ENCODE results near the gene SERTAD3. TPM values are rescaled to one million over a fixed set of nuclear protein-coding genes. Genes with fewer than 3 reads are reported as not detected.

SERTAD3 gene
- total and polyA plus RNA-seq, 2 of the 4 experiments (the other 2 are of a cell fraction) = 20.5 to 23.3 TPM

DNA sequence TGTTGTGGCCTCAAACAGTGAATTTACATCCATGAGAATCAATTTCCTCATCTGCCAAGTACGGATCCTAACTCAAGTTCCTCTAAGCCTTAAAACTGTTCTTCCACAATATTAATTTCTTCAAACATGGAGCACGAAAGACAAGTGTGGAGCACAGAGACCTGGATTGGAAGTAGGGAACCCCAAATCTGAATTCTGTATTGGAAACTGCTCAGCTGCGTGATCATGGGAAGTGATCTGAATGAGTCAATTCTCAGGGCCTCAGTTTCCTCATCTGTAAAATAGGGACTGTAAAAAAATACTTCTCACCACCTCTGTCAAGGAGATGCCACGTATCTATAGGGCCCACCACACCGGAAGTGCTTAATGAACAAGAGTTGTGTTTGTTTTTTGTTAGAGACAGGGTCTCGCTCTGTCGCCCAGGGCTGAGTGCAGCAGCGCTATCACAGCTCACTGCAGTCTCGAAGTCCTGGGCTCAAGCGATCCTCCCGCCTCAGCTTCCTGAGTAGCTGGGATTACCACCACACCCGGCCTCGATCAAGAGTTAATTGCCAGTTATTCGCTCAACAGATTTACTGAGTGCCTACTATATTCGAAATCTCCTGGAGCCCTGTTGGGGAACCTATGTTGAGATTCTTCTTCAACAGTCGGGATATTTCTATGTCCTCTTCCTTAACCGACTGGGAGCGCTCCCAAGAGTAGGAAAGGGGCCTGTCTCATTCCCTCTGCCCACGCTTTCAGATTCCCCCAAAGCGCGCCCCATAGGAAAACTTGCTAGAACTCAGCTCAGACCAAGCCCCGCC lies 1.6 kb downstream of the SERTAD3 start (continued):
- TF ChIP-seq RFX5 (IDR thresholded peaks at IDR 0.05; ENCODE audit: low read depth, low read length) = no peak
- TF ChIP-seq FOS (IDR thresholded peaks at IDR 0.05; ENCODE audit: low read depth, low read length) = no peak
- no peak for TF ChIP-seq CHD1 (IDR thresholded peaks at IDR 0.05; ENCODE audit: low read depth, low read length)

DNA sequence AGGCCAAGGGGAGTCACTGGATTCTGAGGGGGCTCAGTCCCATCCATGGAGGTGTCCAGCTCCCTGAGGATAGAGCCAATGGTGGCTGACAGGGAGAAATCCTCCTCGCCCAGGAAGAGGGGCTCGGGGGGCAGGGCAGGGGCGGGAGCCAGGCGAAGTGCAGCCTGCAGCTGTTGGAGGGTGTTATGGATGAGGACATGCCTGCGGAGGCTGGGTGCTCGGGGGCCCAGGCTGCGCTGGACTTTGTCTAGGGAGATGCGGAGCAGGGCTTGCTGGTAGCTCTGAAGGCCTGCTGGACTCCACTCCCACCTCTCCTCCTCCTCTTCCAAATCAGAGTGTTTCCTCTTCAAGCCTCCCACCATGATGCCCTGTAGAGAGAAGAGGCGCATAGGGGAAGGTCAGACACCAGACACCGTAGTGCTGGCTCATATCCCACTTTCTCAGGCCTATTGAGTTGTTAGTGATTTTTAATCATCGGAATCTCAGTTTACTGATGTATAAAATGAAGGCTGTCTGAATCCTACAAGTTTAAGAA lies 2.3 kb downstream of the SERTAD3 start:
- peaks cover 19% of the 10 kb centered on the region for H3K36me3 ChIP-seq (ENCODE audit: control insufficient read depth, insufficient read depth, low read length)
- no peaks in the 10 kb centered on the region for H3K9me3 ChIP-seq (ENCODE audit: control insufficient read depth, insufficient read depth, low read length)
- no peak overlapping the region for H3K4me3 ChIP-seq (ENCODE audit: insufficient read depth, low read depth, low read length)
- intact Hi-C loops (cut with micrococcal nuclease) = loop anchor here (5.0 kb wide), 3 partner anchors 94 to 206 kb away; partner anchors contain the start of genes C19orf47 and PLD3
- H3K18ac ChIP-seq (ENCODE audit: low read depth, low read length) = no peak overlapping the region
- peak overlapping the region; percentile 95 for H3K4me2 ChIP-seq (ENCODE audit: low read depth, low read length)
- no peak overlapping the region for H3K9ac ChIP-seq (ENCODE audit: low read depth, low read length)
- no peak overlapping the region for H4K5ac ChIP-seq (ENCODE audit: low read depth, low read length)
- H3K56ac ChIP-seq (ENCODE audit: extremely low read depth, insufficient read depth, low read length) = no peak overlapping the region
- peak overlapping the region; percentile 59; the same call in 1 of the 2 replicates for H3K23ac ChIP-seq (ENCODE audit: low read depth, low read length)
- ChIA-PET POLR2A (ENCODE audit: unreplicated experiment) (interaction anchor here (0.9 kb wide), 1 partner anchor 8 kb away, joined by 4 read pairs; no protein-coding TSS in a partner anchor), CTCF (no interaction called here)
- BruUV-seq (replicated peaks) = no TSS peak
- H2AK5ac ChIP-seq (ENCODE audit: low read depth, low read length) = no peak overlapping the region
- no peak overlapping the region for H3K14ac ChIP-seq (replicated peaks; ENCODE audit: low read depth, low read length)
- H2BK120ac ChIP-seq (ENCODE audit: low read depth, low read length) = no peak overlapping the region
- H2BK20ac ChIP-seq (ENCODE audit: low read depth, low read length) = 0 out of 2 replicates have a peak overlapping the region, but pooled peaks have one; percentile 18
- H3K27me3 ChIP-seq (ENCODE audit: control insufficient read depth, insufficient read depth, low read length) = no peaks in the 10 kb centered on the region
- WGBS, 2 experiments (ENCODE audit: extremely low coverage in 2 of 2, insufficient read length in 1 of 2) = no CpG with 5 or more reads among the region's 11 CpGs
- peaks cover 33% of the 10 kb centered on the region for H4K20me1 ChIP-seq (ENCODE audit: insufficient read depth, low read length)
- no peaks in the 10 kb centered on the region; the same call in 1 of the 2 replicates for H3K9me1 ChIP-seq (ENCODE audit: insufficient read depth, low read length)
- ATAC-seq (ENCODE audit: low read depth) (no peak), DNase-seq (no peak)
- H4K8ac ChIP-seq (ENCODE audit: low read depth in 2 of 2, low read length in 2 of 2) = no peak overlapping the region
- peak overlapping the region; percentile 31 for H2AK9ac ChIP-seq (replicated peaks; ENCODE audit: low read depth, low read length, poor library complexity)
- no peak overlapping the region for H2BK5ac ChIP-seq (ENCODE audit: low read depth, low read length, poor library complexity, severe bottlenecking)
- peaks cover 16 to 44% of the 10 kb centered on the region in 2 experiments; a peak in 3 of 4 replicates for H3K79me1 ChIP-seq (ENCODE audit: low read depth in 1 of 2, low read length in 2 of 2)
- in situ Hi-C loops (cut with MboI; ENCODE audit: low sequenced_read_pairs) = no loop called here
- dilution Hi-C loops (cut with HindIII; ENCODE audit: low sequenced_read_pairs, unreplicated experiment) = no loop called here
- H3K4ac ChIP-seq (ENCODE audit: low read depth, low read length) = no peak overlapping the region
- no peak overlapping the region for H4K91ac ChIP-seq (ENCODE audit: insufficient read depth, low read depth, low read length)
- peaks cover 2% of the 10 kb centered on the region for H3K4me1 ChIP-seq (ENCODE audit: control insufficient read depth, insufficient read depth, low read length)
- no peak overlapping the region for H3K27ac ChIP-seq (ENCODE audit: insufficient read depth, low read length)
- no peak overlapping the region for H2BK15ac ChIP-seq (ENCODE audit: low read depth, low read length)
- no peak overlapping the region for H2AFZ ChIP-seq (replicated peaks; ENCODE audit: low read length, poor library complexity)
- TF ChIP-seq RCOR1 (IDR thresholded peaks at IDR 0.05; ENCODE audit: insufficient replicate concordance, low read length) (no peak), CHD1 (IDR thresholded peaks at IDR 0.05; ENCODE audit: low read depth, low read length) (no peak), BHLHE40 (IDR thresholded peaks at IDR 0.05; ENCODE audit: low read depth, low read length) (no peak), SMC3 (IDR thresholded peaks at IDR 0.05; ENCODE audit: low read depth, low read length) (no peak), FOS (IDR thresholded peaks at IDR 0.05; ENCODE audit: low read depth, low read length) (no peak), RAD21 (IDR thresholded peaks at IDR 0.05; ENCODE audit: low read length) (no peak), CEBPB (IDR thresholded peaks at IDR 0.05; ENCODE audit: low read depth, low read length) (no peak)
- TF ChIP-seq, protein P1, sequence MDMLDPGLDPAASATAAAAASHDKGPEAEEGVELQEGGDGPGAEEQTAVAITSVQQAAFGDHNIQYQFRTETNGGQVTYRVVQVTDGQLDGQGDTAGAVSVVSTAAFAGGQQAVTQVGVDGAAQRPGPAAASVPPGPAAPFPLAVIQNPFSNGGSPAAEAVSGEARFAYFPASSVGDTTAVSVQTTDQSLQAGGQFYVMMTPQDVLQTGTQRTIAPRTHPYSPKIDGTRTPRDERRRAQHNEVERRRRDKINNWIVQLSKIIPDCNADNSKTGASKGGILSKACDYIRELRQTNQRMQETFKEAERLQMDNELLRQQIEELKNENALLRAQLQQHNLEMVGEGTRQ (IDR thresholded peaks at IDR 0.05; ENCODE audit: low read depth, low read length) = no peak
- TF ChIP-seq, protein P2, sequence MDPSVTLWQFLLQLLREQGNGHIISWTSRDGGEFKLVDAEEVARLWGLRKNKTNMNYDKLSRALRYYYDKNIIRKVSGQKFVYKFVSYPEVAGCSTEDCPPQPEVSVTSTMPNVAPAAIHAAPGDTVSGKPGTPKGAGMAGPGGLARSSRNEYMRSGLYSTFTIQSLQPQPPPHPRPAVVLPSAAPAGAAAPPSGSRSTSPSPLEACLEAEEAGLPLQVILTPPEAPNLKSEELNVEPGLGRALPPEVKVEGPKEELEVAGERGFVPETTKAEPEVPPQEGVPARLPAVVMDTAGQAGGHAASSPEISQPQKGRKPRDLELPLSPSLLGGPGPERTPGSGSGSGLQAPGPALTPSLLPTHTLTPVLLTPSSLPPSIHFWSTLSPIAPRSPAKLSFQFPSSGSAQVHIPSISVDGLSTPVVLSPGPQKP (IDR thresholded peaks at IDR 0.05; ENCODE audit: borderline replicate concordance, low read depth, low read length) = no peak
- TF ChIP-seq, protein P3, sequence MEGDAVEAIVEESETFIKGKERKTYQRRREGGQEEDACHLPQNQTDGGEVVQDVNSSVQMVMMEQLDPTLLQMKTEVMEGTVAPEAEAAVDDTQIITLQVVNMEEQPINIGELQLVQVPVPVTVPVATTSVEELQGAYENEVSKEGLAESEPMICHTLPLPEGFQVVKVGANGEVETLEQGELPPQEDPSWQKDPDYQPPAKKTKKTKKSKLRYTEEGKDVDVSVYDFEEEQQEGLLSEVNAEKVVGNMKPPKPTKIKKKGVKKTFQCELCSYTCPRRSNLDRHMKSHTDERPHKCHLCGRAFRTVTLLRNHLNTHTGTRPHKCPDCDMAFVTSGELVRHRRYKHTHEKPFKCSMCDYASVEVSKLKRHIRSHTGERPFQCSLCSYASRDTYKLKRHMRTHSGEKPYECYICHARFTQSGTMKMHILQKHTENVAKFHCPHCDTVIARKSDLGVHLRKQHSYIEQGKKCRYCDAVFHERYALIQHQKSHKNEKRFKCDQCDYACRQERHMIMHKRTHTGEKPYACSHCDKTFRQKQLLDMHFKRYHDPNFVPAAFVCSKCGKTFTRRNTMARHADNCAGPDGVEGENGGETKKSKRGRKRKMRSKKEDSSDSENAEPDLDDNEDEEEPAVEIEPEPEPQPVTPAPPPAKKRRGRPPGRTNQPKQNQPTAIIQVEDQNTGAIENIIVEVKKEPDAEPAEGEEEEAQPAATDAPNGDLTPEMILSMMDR (conservative IDR thresholded peaks at IDR 0.05; ENCODE audit: low read depth, low read length) = no peak

Data from IMR-90 (cell line).